SK-N-MC (cell line): ENCODE data around the gene PADI4.

Source experiments
- EZH2 ChIP-seq: fragments of 200-600 bp; sonication (generic); IDR thresholded peaks from one replicate; pipeline ENCODE4 v1.6.1; 2017; ENCODE audit warnings: antibody characterized with exemption
- POLR2AphosphoS5 ChIP-seq: IDR thresholded peaks from 2 replicates; pipeline ENCODE4 v1.6.1; 2012; ENCODE audit warnings: mild to moderate bottlenecking, low read depth, low read length, borderline replicate concordance

GRCh38 chr1:17318262-17318661 is 10.3 kb downstream of the PADI4 start:
- TF ChIP-seq POLR2AphosphoS5 (no peak), EZH2 (no peak)
